Hematopoietic multipotent progenitor cell treated with erythropoietin and hydrocortisone succinate and interleukin-3 and kit ligand, for 17 days (in vitro differentiated cells): Measurements from ENCODE around the gene TOLLIP.

Source experiments
- DNase-seq: peaks from one replicate; pipeline ENCODE4 v3.0.0-alpha.2; 2015; ENCODE audit warnings: low spot score

Gene TOLLIP

GRCh38 chr11:1231396-1232020 is 77.9 kb downstream of the TOLLIP start:
- DNase-seq: no peak

GRCh38 chr11:1230456-1231395 is 78.7 kb downstream of the TOLLIP start:
- no peak for DNase-seq

GRCh38 chr11:1230121-1230455 is 79.3 kb downstream of the TOLLIP start:
- no peak for DNase-seq

- DNase-seq: no peak
Observed at GRCh38 chr11:1229471-1230120, 79.8 kb downstream of the TOLLIP start.

- DNase-seq: no peak
Observed at GRCh38 chr11:1228921-1229451, 80.4 kb downstream of the TOLLIP start.

DNA sequence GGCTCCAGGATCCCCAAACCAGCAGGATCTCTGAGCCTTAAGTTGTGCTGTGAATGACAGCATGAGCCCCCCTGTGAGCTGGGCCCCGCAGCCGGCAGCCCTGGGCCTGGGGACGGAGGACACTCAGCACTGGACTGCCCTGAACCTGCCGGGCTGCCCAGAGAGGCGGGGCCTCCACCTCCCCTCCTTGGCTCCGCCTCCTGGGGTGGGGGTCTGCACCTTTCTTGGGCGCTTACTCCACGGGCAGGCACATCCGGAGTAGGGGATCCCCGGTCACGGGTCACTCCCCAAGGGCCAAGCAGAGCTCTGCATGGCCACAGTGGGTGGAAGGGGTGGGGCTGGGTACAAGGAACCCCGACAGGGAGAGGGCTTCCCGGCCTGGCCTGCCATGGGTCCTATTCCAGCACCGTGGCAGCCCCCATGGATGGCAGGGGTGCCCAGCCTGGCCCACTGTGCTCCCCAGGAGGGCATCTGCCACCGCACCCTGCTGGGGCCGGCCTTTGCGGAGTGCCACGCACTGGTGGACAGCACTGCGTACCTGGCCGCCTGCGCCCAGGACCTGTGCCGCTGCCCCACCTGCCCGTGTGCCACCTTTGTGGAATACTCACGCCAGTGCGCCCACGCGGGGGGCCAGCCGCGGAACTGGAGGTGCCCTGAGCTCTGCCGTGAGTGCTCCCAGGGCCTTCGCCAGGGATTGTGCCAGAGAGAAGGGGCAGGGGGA is 81.2 kb downstream of the TOLLIP start:
- DNase-seq: no peak

- DNase-seq: no peak
Observed at GRCh38 chr11:1227551-1228100, 81.8 kb downstream of the TOLLIP start.

DNA sequence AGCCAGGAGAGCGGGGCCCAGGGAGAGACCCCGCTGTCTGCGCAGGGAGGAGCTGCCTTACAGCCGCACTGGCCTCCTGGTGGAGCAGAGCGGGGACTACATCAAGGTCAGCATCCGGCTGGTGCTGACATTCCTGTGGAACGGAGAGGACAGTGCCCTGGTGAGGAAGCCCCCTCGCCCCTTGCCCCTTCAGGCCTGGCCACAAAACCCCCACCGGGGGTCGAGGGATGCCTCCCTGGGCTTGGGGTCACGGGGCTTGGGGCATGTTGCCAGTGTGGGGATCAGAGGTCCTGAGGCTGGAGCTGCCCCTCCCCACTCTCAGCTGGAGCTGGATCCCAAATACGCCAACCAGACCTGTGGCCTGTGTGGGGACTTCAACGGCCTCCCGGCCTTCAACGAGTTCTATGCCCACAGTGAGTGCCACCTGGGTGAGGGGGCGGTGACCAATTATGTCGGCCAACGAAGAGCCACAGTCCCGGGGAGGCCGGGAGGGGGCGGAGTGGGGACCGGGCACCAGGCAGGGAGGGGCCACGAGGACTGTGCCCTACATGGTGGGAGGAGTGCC is 82.4 kb downstream of the TOLLIP start:
- no peak for DNase-seq

- no peak for DNase-seq
Observed at GRCh38 chr11:1226226-1226985, 83.0 kb downstream of the TOLLIP start.

- DNase-seq: no peak
Observed at GRCh38 chr11:1225386-1226225, 83.8 kb downstream of the TOLLIP start.

- no peak for DNase-seq
Observed at GRCh38 chr11:1224491-1225385, 84.7 kb downstream of the TOLLIP start.
